NCI-H2196 treated with DMSO at 0.1 percent for 48 hours (cell line): Measurements from ENCODE around the gene SHF.

Experiments
- DNase-seq: peaks from one replicate; lab custom pipeline; 2025; ENCODE audit not compliant: unreplicated experiment; lab: John Stamatoyannopoulos, UW

The SHF gene

GRCh38 chr15:45174069-45174468 lies 13.7 kb downstream of the SHF start:
- DNase-seq: no peak

GRCh38 chr15:45171912-45172311 lies 15.9 kb downstream of the SHF start:
- no peak for DNase-seq

- no peak for DNase-seq
These were observed 17.9 kb downstream of the SHF start for GRCh38 chr15:45169608-45170480.

- DNase-seq: no peak
These were observed 18.8 kb downstream of the SHF start for GRCh38 chr15:45168751-45169551.

- no peak for DNase-seq
These were observed 19.5 kb downstream of the SHF start for GRCh38 chr15:45168286-45168685.

GRCh38 chr15:45167631-45168205 lies 20.0 kb downstream of the SHF start:
- DNase-seq: no peak

- peak; percentile 11 for DNase-seq
These were observed 20.7 kb downstream of the SHF start for GRCh38 chr15:45166834-45167630.

- no peak for DNase-seq
These were observed 22.2 kb downstream of the SHF start for GRCh38 chr15:45165536-45165935.

GRCh38 chr15:45164914-45165313 lies 22.9 kb downstream of the SHF start:
- DNase-seq: no peak

- DNase-seq: no peak
These were observed 24.3 kb downstream of the SHF start for GRCh38 chr15:45163508-45163856.

- peak; percentile 39 for DNase-seq
These were observed 24.8 kb downstream of the SHF start for GRCh38 chr15:45162771-45163507.

GRCh38 chr15:45161666-45162065 lies 26.1 kb downstream of the SHF start:
- DNase-seq: no peak

- no peak for DNase-seq
These were observed 29.8 kb downstream of the SHF start for GRCh38 chr15:45157974-45158373.

- no peak for DNase-seq
These were observed 30.9 kb downstream of the SHF start for GRCh38 chr15:45156744-45157455.

- no peak for DNase-seq
These were observed 32.0 kb downstream of the SHF start for GRCh38 chr15:45155739-45156138.

- DNase-seq: no peak
These were observed 35.6 kb downstream of the SHF start for GRCh38 chr15:45151998-45152828.

- no peak for DNase-seq
These were observed 36.8 kb downstream of the SHF start for GRCh38 chr15:45150997-45151396.

GRCh38 chr15:45150481-45150880 lies 37.3 kb downstream of the SHF start:
- no peak for DNase-seq

- no peak for DNase-seq
These were observed 38.7 kb downstream of the SHF start for GRCh38 chr15:45149060-45149459.
